NCI-H2196 treated with DMSO at 0.1 percent for 48 hours (cell line): ENCODE measurements around the gene FOXO1.

Experiments
- DNase-seq: peaks from one replicate; lab custom pipeline; 2025; ENCODE audit not compliant: unreplicated experiment; lab: John Stamatoyannopoulos, UW

FOXO1 gene

GRCh38 chr13:40517486-40518480 is 148.7 kb downstream of the FOXO1 start:
- DNase-seq = no peak

GRCh38 chr13:40515702-40516101 is 150.7 kb downstream of the FOXO1 start:
- DNase-seq = no peak

DNA sequence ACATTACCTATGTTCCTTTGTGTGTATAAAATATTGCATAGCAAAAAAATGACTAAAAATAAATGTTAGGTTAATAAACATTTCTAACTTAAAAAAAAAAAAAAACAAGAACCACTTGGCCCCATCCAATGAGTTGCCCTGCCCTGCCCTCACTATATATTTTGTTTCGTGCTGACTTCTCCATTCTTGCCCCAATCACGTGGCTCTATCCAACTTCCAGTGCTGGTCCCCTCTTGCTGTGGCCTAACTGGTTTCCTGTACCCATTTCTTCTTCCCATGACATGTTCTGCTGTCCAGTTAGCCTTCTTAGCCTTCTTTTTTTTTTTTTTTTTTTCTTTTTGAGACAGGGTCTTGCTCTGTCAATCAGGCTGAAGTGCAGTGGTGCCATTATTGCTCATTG is 151.6 kb downstream of the FOXO1 start:
- no peak for DNase-seq

DNA sequence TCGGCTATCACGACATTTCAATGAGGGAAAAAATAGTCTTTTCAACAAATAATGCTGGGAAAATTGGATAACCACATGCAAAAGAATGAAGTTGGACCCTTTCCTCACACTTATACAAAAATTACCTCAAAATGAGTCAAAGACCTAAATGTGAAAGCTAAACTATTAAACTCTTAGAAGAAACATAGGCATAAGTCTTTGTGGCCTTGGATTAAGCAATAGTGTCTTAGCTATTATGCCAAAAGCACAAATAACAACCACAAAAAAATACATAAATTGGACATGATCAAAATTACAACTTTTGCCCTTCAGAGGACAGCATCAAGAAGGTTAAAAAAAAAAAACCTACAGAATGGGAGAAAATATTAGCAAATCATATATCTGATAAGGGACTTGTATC is 156.6 kb downstream of the FOXO1 start:
- DNase-seq = no peak

DNA sequence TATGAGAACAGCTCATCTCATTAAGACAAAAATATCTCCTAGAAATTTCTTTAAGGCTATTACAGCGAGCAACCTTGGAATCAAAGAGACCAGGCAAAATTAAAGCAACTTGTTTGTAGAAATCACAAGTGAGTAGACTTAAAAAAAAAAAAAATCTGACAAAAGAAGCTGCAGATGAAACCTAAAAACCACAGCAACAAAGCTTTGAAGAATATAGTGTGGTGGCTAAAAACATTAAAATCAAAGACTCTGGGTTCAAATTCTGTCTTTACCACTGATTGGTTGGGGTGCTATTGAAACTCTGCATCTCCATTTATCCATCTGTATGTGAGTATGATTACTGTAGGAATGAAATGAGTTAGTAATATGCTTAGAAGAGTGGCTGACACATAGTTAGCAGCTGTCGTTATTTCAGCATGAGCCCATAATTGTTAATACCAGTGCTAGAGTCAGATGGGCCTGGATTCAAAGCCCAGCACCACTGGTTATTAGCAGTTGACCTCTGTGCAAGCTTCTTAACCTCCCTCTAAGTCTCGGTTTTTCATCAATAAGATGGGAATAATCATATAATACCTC is 157.6 kb downstream of the FOXO1 start:
- DNase-seq = no peak

- no peak for DNase-seq
Observed at GRCh38 chr13:40508127-40508526, 158.3 kb downstream of the FOXO1 start.

GRCh38 chr13:40506592-40507446 is 159.6 kb downstream of the FOXO1 start:
- no peak for DNase-seq
